K562 (cell line): Measurements from ENCODE around the gene MARK4. TPM values are rescaled to one million over a fixed set of nuclear protein-coding genes. Genes with fewer than 3 reads are reported as not detected.
"Not testable (repeated sequence)": the region's sequence is repeated elsewhere in the genome, so short reads cannot be mapped to it uniquely, and the experiment has no call there.

Experiments used
- ATAC-seq: fragments of 200-7000 bp; cut with Tn5 transposase; 3 replicates; pipeline ENCODE4 v1.9.1; 2020; ENCODE audit warnings: moderate library complexity
- BruUV-seq: library from RNA; stranded (reverse); fragments of 400-500 nt; replicated peaks from 2 replicates; lab custom pipeline; 2021; lab: Mats Ljungman, UMichigan
- CTCF ChIA-PET: fragments of 300-600 bp; formaldehyde crosslinking; extraction: SDS; loops from one replicate; lab custom pipeline; 2021; ENCODE audit warnings: low intra/inter-chr PET ratio; lab: Yijun Ruan, JAX
- POLR2A ChIA-PET: fragments of 300-600, 350-650 bp; sonication (Branson Sonifier 250); formaldehyde crosslinking; extraction: SDS; loops from one replicate; lab custom pipeline; 2021; ENCODE audit warnings: antibody characterized with exemption, inconsistent platforms; lab: Yijun Ruan, JAX
- DNase-seq, 4 experiments: peaks; one replicate each; pipeline versions ENCODE4 v3.0.0 to v3.0.0-alpha.2; 2011 to 2018; ENCODE audit warnings: low spot score in 3 of 4, mixed read lengths in 3 of 4; ENCODE audit errors: extremely low read depth in 1 of 4
- FAIRE-seq: peaks from 2 replicates; lab custom pipeline; 2011; peaks lifted over from hg19 to GRCh38; lab: Jason Lieb, UNC
- H2AFZ ChIP-seq: 2 replicates; pipeline ENCODE4 v1.6.0; 2011; ENCODE audit warnings: low read depth, low read length, control low read depth, inconsistent platforms
- H3K27ac ChIP-seq: fragments of 200-600 bp; 3 replicates; pipeline ENCODE4 v1.8.0; 2011; ENCODE audit warnings: low read depth, mild to moderate bottlenecking, control low read depth, inconsistent platforms, low read length, moderate library complexity, mixed read lengths; ENCODE audit errors: extremely low read depth
- H3K27me3 ChIP-seq, 2 experiments: fragments of 300-600 bp in 1 of 2; 2 replicates in 1 of 2; 3 replicates in 1 of 2; pipeline versions ENCODE4 v1.6.0 to v1.8.0; 2011; ENCODE audit warnings: inconsistent platforms in 2 of 2, low read length in 2 of 2, mild to moderate bottlenecking in 1 of 2, mixed read lengths in 1 of 2, moderate library complexity in 1 of 2; ENCODE audit not compliant: control insufficient read depth in 2 of 2, insufficient read depth in 2 of 2
- H3K36me3 ChIP-seq: fragments of 300-600 bp; 3 replicates; pipeline ENCODE4 v1.8.0; 2011; ENCODE audit warnings: mild to moderate bottlenecking, low read length, inconsistent platforms; ENCODE audit not compliant: control insufficient read depth, insufficient read depth
- H3K4me1 ChIP-seq, 2 experiments: fragments of 200-600 bp in 1 of 2; replicated peaks in 1 of 2; 2 replicates in 1 of 2; 3 replicates in 1 of 2; pipeline versions ENCODE4 v1.5.1 to v1.8.0; 2011; ENCODE audit warnings: inconsistent platforms in 2 of 2, low read length in 2 of 2, mild to moderate bottlenecking in 1 of 2, mixed read lengths in 1 of 2, moderate library complexity in 1 of 2; ENCODE audit not compliant: control insufficient read depth in 2 of 2, insufficient read depth in 2 of 2
- H3K4me2 ChIP-seq: 2 replicates; pipeline ENCODE4 v1.6.1; 2011; ENCODE audit warnings: low read length, control low read depth, inconsistent platforms, mixed read lengths; ENCODE audit not compliant: insufficient read depth
- H3K4me3 ChIP-seq: fragments of 200-600 bp; sonication (generic), shearing (Covaris generic); 2 replicates; pipeline ENCODE4 v1.5.1; 2016; ENCODE audit warnings: control low read depth, inconsistent platforms
- H3K79me2 ChIP-seq: fragments of 200-600 bp; 3 replicates; pipeline ENCODE4 v1.8.0; 2011; ENCODE audit warnings: low read length, inconsistent platforms; ENCODE audit not compliant: control insufficient read depth, insufficient read depth
- H3K9ac ChIP-seq, 2 experiments: 2 replicates each; pipeline versions ENCODE4 v1.6.0 to v1.6.1; 2011; ENCODE audit warnings: low read depth in 2 of 2, low read length in 2 of 2, control low read depth in 1 of 2, inconsistent platforms in 1 of 2, mild to moderate bottlenecking in 1 of 2, mixed read lengths in 1 of 2; ENCODE audit not compliant: insufficient read depth in 1 of 2
- H3K9me1 ChIP-seq: one replicate; pipeline ENCODE4 v1.6.0; 2011; ENCODE audit warnings: inconsistent platforms, mild to moderate bottlenecking, low read length, moderate library complexity; ENCODE audit not compliant: control insufficient read depth, insufficient read depth
- H3K9me3 ChIP-seq: replicated peaks from 2 replicates; pipeline ENCODE4 v1.5.1; 2011; ENCODE audit warnings: low read depth, low read length, inconsistent platforms; ENCODE audit not compliant: control insufficient read depth, insufficient read depth
- H4K20me1 ChIP-seq: replicated peaks from 2 replicates; pipeline ENCODE4 v1.6.1; 2011; ENCODE audit warnings: low read length, inconsistent platforms, mixed read lengths; ENCODE audit not compliant: control insufficient read depth, insufficient read depth
- BCOR ChIP-seq: fragments of 450-650 bp; IDR thresholded peaks from 2 replicates; pipeline ENCODE4 v1.6.1; 2016
- WGBS: fragments of 100-300 bp; shearing (Covaris generic); methylation state at CpG from one replicate; pipeline ENCODE4 v1.1.6; 2016; ENCODE audit warnings: low coverage, mixed read lengths; ENCODE audit not compliant: insufficient coverage; ENCODE audit errors: missing lambda C conversion rate; 5-methylcytosine and 5-hydroxymethylcytosine counted together
- in situ Hi-C: fragments of 300-500 bp; cut with MboI; formaldehyde crosslinking; loops from 4 replicates; pipeline ENCODE4 v1.15.0; 2018; ENCODE audit warnings: inconsistent platforms, mixed read lengths
- intact Hi-C: fragments of 100-400 bp; cut with micrococcal nuclease; formaldehyde crosslinking; loops from 2 replicates; pipeline ENCODE4 v1.14.2; 2022
- polyA plus RNA-seq, 8 experiments: library from polyadenylated mRNA; depleted of rRNA in 4 of 8; stranded (reverse) in 5 of 8; unstranded in 3 of 8; fragments of >200 nt; fragmentation: Nextera tagmentation in 2 of 8; fragmentation: Illumina TruSeq in 1 of 8; extraction: Ambion mirVana in 2 of 8; extraction: Trizol in 1 of 8; gene quantifications; 2 replicates each; pipeline versions ENCODE4 v1.2.1 to v1.2.3, GENCODE V29; 2011 to 2014; ENCODE audit warnings: inconsistent platforms in 1 of 8, missing spikeins in 1 of 8
- total RNA-seq, 7 experiments: library from RNA; depleted of rRNA in 6 of 7; stranded (reverse); fragments of >200 nt in 6 of 7; fragmentation: Illumina TruSeq in 2 of 7; extraction: Trizol in 2 of 7; gene quantifications; 2 replicates each; pipeline versions ENCODE4 v1.2.1 to v1.2.3, GENCODE V29; 2011 to 2021; ENCODE audit warnings: low replicate concordance in 1 of 7
- TF ChIP-seq, protein P1 (sequence below): sonication (generic); formaldehyde crosslinking; IDR thresholded peaks from 2 replicates; pipeline ENCODE4 v1.8.1; 2023; ENCODE audit warnings: mild to moderate bottlenecking, missing genetic modification reagents
- TF ChIP-seq, protein P2 (sequence below), 3 experiments: IDR thresholded peaks in 2 of 3; conservative IDR thresholded peaks in 1 of 3; 2 replicates each; pipeline ENCODE4 v1.5.1; 2011 to 2012; ENCODE audit warnings: low read length in 3 of 3, mild to moderate bottlenecking in 3 of 3, control low read depth in 2 of 3, improper control_type of control experiment in 1 of 3, inconsistent platforms in 1 of 3, low read depth in 1 of 3, mixed read lengths in 1 of 3, moderate library complexity in 1 of 3; ENCODE audit not compliant: insufficient read depth in 2 of 3

Gene MARK4
- total and polyA plus RNA-seq, 9 of the 15 experiments (the other 6 are each of a cell fraction or from before 2014, with no cell fraction given): 0.52 to 29.4 (median 8.6) TPM

DNA sequence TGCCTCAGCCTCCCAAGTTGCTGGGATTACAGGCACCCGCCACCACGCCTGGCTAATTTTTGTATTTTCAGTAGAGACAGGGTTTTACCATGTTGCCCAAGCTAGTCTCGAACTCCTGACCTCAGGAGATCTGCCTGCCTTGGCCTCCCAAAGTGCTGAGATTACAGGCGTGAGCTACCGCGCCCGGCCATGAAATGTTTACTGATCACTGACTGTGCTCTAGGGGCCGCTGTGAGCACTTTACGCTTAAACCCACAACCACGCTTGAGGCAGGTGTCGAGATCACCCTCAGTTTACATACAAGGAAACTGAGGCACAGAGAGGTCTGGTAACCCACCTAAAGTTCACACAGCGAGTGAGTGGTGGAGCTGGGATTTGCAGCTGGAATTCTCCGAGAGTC is 18.9 kb downstream of the MARK4 start:
- in situ Hi-C loops, CTCF ChIA-PET, H3K9me3 ChIP-seq, intact Hi-C loops, H3K9ac ChIP-seq, H3K4me3 ChIP-seq, H3K79me2 ChIP-seq, H3K27me3 ChIP-seq, FAIRE-seq, H3K4me2 ChIP-seq, H2AFZ ChIP-seq, H3K27ac ChIP-seq, H3K9me1 ChIP-seq, DNase-seq, BruUV-seq, H4K20me1 ChIP-seq: not testable (repeated sequence)
- TF ChIP-seq, protein P1, sequence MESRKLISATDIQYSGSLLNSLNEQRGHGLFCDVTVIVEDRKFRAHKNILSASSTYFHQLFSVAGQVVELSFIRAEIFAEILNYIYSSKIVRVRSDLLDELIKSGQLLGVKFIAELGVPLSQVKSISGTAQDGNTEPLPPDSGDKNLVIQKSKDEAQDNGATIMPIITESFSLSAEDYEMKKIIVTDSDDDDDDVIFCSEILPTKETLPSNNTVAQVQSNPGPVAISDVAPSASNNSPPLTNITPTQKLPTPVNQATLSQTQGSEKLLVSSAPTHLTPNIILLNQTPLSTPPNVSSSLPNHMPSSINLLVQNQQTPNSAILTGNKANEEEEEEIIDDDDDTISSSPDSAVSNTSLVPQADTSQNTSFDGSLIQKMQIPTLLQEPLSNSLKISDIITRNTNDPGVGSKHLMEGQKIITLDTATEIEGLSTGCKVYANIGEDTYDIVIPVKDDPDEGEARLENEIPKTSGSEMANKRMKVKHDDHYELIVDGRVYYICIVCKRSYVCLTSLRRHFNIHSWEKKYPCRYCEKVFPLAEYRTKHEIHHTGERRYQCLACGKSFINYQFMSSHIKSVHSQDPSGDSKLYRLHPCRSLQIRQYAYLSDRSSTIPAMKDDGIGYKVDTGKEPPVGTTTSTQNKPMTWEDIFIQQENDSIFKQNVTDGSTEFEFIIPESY (CRISPR knock-in tag): peak; percentile 82
- TF ChIP-seq, protein P2, sequence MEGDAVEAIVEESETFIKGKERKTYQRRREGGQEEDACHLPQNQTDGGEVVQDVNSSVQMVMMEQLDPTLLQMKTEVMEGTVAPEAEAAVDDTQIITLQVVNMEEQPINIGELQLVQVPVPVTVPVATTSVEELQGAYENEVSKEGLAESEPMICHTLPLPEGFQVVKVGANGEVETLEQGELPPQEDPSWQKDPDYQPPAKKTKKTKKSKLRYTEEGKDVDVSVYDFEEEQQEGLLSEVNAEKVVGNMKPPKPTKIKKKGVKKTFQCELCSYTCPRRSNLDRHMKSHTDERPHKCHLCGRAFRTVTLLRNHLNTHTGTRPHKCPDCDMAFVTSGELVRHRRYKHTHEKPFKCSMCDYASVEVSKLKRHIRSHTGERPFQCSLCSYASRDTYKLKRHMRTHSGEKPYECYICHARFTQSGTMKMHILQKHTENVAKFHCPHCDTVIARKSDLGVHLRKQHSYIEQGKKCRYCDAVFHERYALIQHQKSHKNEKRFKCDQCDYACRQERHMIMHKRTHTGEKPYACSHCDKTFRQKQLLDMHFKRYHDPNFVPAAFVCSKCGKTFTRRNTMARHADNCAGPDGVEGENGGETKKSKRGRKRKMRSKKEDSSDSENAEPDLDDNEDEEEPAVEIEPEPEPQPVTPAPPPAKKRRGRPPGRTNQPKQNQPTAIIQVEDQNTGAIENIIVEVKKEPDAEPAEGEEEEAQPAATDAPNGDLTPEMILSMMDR (IDR thresholded peaks at IDR 0.05 in 2 of 3, conservative IDR thresholded peaks at IDR 0.05 in 1 of 3; ENCODE audit: insufficient read depth in 2 of 3, low read depth in 1 of 3, low read length in 3 of 3): peak; percentile 22 to 37 (median 27); a peak in 5 of 6 replicates
- peak; percentile 44; the same call in 1 of the 2 replicates for TF ChIP-seq BCOR
- ATAC-seq: peak; percentile 30; the same call in 1 of the 3 replicates
- POLR2A ChIA-PET: interaction anchor here (0.9 to 1.4 kb wide), 2 partner anchors 11 to 36 kb away, joined by 3 to 5 read pairs; no protein-coding TSS in a partner anchor
- WGBS: 63% methylated on average over 13 of the region's 13 CpGs
- peaks cover 17 to 37% of the 10 kb centered on the region in 2 experiments; a peak in 4 of 5 replicates for H3K4me1 ChIP-seq
- H3K36me3 ChIP-seq: peaks cover 35% of the 10 kb centered on the region; the same call in 2 of the 3 replicates
